Colonic mucosa (tissue), 4 donors: ENCODE results near the gene DRG2. TPM values are rescaled to one million over a fixed set of nuclear protein-coding genes. Genes with fewer than 3 reads are reported as not detected.

ENCODE experiments used
- DNase-seq: peaks from one replicate; pipeline ENCODE4 v3.0.0-alpha.2; 2020
- H3K27ac ChIP-seq: fragments of 200-600 bp; one replicate; pipeline ENCODE4 v1.8.0; 2021
- H3K27me3 ChIP-seq: fragments of 200-600 bp; one replicate; pipeline ENCODE4 v1.8.0; 2021
- H3K36me3 ChIP-seq: fragments of 200-600 bp; one replicate; pipeline ENCODE4 v1.8.0; 2021
- H3K4me1 ChIP-seq: fragments of 200-600 bp; one replicate; pipeline ENCODE4 v1.8.0; 2021; ENCODE audit warnings: mild to moderate bottlenecking
- H3K4me3 ChIP-seq: fragments of 200-600 bp; one replicate; pipeline ENCODE4 v1.8.0; 2021
- H3K9ac ChIP-seq, 2 donors: one replicate each; pipeline ENCODE4 v1.7.0; 2013; ENCODE audit warnings: control low read depth in 2 of 2, low read depth in 2 of 2, low read length in 2 of 2
- H3K9me3 ChIP-seq: fragments of 200-600 bp; one replicate; pipeline ENCODE4 v1.8.0; 2021
- CTCF ChIP-seq: fragments of 200-600 bp; IDR thresholded peaks from one replicate; pipeline ENCODE4 v1.8.0; 2022; ENCODE audit warnings: antibody characterized with exemption, mild to moderate bottlenecking
- intact Hi-C: fragments of 100-400 bp; cut with DNase I; formaldehyde crosslinking; loops from one replicate; pipeline ENCODE4 v1.14.1; 2022
- total RNA-seq, 2 donors: library from RNA; stranded (reverse); fragmentation: NEBNext Ultra II Directional in 1 of 2; extraction: Animal tissue kit (Norgen Biotek cat#: 25700) in 1 of 2; gene quantifications; one replicate each; pipeline ENCODE4 v1.2.1, GENCODE V29; 2021
- donor health status: healthy.
- donor health status: DM: no; HTN: no; CAD: no.
- donor health status: DM: no; HTN: no; CAD: no.

DRG2 gene
- total RNA-seq, 2 donors from 2014 or later: 25.6 to 36.9 TPM

GRCh38 chr17:18143044-18143936 lies 55.5 kb downstream of the DRG2 start:
- no peak for TF ChIP-seq CTCF
- no peaks in the 10 kb centered on the region for H3K9me3 ChIP-seq
- H3K9ac ChIP-seq: no peak overlapping the region
- H3K4me3 ChIP-seq: no peak overlapping the region
- no peaks in the 10 kb centered on the region for H3K27me3 ChIP-seq
- H3K36me3 ChIP-seq: no peaks in the 10 kb centered on the region
- no peak for DNase-seq
- intact Hi-C loops: loop anchor here (5.0 kb wide), 1 partner anchor 74 kb away; no protein-coding TSS in a partner anchor
- H3K27ac ChIP-seq: no peak overlapping the region
- H3K4me1 ChIP-seq: no peaks in the 10 kb centered on the region

GRCh38 chr17:18144261-18144660 lies 56.5 kb downstream of the DRG2 start:
- no peaks in the 10 kb centered on the region for H3K27me3 ChIP-seq
- DNase-seq: no peak
- H3K9me3 ChIP-seq: no peaks in the 10 kb centered on the region
- H3K36me3 ChIP-seq: no peaks in the 10 kb centered on the region
- no peak overlapping the region for H3K9ac ChIP-seq
- intact Hi-C loops: loop anchor here (5.0 kb wide), 1 partner anchor 73 kb away; no protein-coding TSS in a partner anchor
- H3K4me1 ChIP-seq: no peaks in the 10 kb centered on the region
- no peak for TF ChIP-seq CTCF
- H3K4me3 ChIP-seq: no peak overlapping the region
- no peak overlapping the region for H3K27ac ChIP-seq

GRCh38 chr17:18144855-18145254 lies 57.1 kb downstream of the DRG2 start:
- Histone ChIP-seq H3K9ac (no peak overlapping the region), H3K4me3 (no peak overlapping the region), H3K9me3 (no peaks in the 10 kb centered on the region), H3K36me3 (no peaks in the 10 kb centered on the region), H3K4me1 (no peaks in the 10 kb centered on the region), H3K27ac (no peak overlapping the region), H3K27me3 (no peaks in the 10 kb centered on the region)
- no peak for DNase-seq
- TF ChIP-seq CTCF: no peak
- intact Hi-C loops: loop anchor here (5.0 kb wide), 1 partner anchor 72 kb away; no protein-coding TSS in a partner anchor

GRCh38 chr17:18145811-18146210 lies 58.1 kb downstream of the DRG2 start:
- intact Hi-C loops: no loop called here
- Histone ChIP-seq H3K9me3 (no peaks in the 10 kb centered on the region), H3K27ac (no peak overlapping the region), H3K27me3 (no peaks in the 10 kb centered on the region), H3K9ac (no peak overlapping the region), H3K4me3 (no peak overlapping the region), H3K36me3 (no peaks in the 10 kb centered on the region), H3K4me1 (no peaks in the 10 kb centered on the region)
- no peak for TF ChIP-seq CTCF
- no peak for DNase-seq

- H3K36me3 ChIP-seq: no peaks in the 10 kb centered on the region
- intact Hi-C loops: no loop called here
- no peak for TF ChIP-seq CTCF
Observed at GRCh38 chr17:18146259-18146658, 58.5 kb downstream of the DRG2 start.

More at GRCh38 chr17:18146259-18146658, 58.5 kb downstream of the DRG2 start:
- H3K4me3 ChIP-seq: no peak overlapping the region
- DNase-seq: no peak
- no peaks in the 10 kb centered on the region for H3K27me3 ChIP-seq
- H3K4me1 ChIP-seq: no peaks in the 10 kb centered on the region
- H3K27ac ChIP-seq: no peak overlapping the region
- H3K9me3 ChIP-seq: no peaks in the 10 kb centered on the region
- no peak overlapping the region for H3K9ac ChIP-seq
